ENCODE measurements around the gene ESPN. TPM values are rescaled to one million over a fixed set of nuclear protein-coding genes. Genes with fewer than 3 reads are reported as not detected.
"Not testable (repeated sequence)": the region's sequence is repeated elsewhere in the genome, so short reads cannot be mapped to it uniquely, and the experiment has no call there.

ESPN gene
- total RNA-seq, 1 donor from 2014 or later, result 3.8 TPM

- no peak for DNase-seq
Observed at GRCh38 chr1:6427441-6428390, 3.1 kb downstream of the ESPN start.

- not testable (repeated sequence) for DNase-seq
Observed at GRCh38 chr1:6428453-6428852, 3.9 kb downstream of the ESPN start.

DNA sequence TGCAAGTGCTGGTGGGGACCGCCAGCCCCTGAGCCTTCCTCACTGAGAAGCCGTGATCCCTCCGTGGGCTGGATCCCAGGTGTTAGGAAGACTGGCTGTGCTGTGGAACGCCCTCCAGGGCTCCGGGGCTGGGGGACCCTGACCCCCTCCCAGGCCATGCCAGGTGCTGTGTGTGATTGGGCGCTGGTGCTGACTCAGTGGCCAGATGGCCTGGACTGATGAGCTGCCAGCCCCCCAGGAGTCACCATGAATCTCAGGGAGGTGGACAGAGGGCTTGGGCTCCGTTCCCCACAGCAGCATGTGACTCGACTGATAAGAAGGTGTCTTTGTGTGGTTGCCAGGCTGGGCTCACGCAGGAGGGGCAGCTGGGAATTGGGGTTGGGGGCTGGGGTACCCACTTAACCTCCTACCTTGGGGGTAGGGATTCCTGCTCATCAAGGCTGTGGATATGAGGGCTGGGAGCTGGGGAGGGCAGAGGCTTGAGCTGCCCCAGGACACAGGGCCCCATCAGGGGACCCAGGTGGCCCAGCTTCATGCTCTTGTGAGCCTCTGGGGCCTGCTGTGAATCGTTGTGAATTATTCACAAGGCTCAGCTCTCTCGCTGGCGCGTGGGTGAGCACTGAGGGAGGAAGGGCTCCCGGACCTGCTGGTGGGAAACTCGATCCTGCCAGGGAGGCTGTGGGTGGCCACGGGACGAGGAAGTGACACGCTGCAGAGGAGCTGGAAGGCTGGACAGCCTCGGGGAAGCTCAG lies 5.3 kb downstream of the ESPN start:
- not testable (repeated sequence) for DNase-seq

GRCh38 chr1:6431645-6432579 lies 7.3 kb downstream of the ESPN start:
- DNase-seq, result not testable (repeated sequence)

GRCh38 chr1:6434186-6434585 lies 9.6 kb downstream of the ESPN start:
- no peak for DNase-seq

GRCh38 chr1:6435129-6435528 lies 10.6 kb downstream of the ESPN start:
- no peak for DNase-seq

DNA sequence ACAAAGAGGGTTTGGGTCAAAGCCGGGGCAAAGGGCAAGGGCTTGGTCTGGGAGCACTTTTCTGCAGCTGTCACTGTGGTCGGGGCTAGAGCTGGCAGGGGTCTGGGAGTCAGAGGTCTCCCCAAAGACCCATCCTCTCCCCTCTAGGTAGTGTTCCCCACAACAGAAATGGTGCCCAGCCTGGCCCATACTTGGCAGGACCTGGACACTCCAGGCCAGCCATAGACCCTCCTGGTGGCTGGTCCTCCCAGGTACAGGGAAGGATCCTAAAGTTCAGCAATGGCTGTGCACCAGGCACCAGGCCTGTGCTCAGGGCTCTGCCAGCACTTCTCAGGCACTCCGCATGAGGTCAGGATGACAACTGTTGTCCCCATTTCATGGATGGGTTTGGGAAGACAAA lies 11.0 kb downstream of the ESPN start:
- DNase-seq, result no peak

- DNase-seq, result not testable (repeated sequence)
Observed at GRCh38 chr1:6436277-6436676, 11.7 kb downstream of the ESPN start.

DNA sequence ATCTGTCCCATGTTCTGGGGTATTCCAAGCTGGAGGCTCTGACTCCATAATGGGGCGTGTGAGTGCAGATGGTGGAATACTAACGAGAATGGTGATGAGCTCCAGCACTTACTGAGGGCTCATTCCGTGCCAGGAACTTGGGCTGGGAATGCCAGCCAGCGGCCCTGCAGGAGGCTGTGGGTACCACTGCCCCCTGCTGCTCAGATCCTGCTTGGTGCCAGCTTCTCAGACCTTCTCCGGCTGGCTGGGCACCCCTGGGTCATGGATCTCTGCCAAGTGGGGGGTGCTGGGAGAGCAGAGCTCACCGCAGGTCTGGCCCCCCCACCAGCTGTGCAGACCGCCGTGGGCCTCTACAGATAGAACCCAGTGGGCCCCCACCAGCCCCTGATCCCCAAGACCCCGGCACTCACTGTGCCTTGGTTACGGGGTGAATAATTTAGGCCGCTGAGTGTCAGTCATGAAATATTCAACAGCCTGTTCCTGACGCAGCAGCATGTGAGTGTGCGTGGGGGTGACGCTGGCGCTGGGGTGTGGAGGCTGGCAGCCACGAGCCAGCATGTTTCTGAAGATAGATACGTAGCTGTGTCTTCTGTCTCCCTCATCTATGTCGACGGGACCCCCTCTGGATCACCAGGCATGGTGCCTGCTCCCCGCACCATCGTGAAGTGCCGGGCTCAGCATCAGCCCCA lies 12.6 kb downstream of the ESPN start:
- DNase-seq, result not testable (repeated sequence)

- DNase-seq, result peak; percentile 71
Observed at GRCh38 chr1:6438047-6438525, 13.5 kb downstream of the ESPN start.

GRCh38 chr1:6440198-6441126 lies 15.9 kb downstream of the ESPN start:
- no peak for DNase-seq

- DNase-seq, result no peak
Observed at GRCh38 chr1:6441586-6441985, 17.0 kb downstream of the ESPN start.

- DNase-seq, result no peak
Observed at GRCh38 chr1:6443339-6444115, 19.0 kb downstream of the ESPN start.

- DNase-seq, result no peak
Observed at GRCh38 chr1:6444377-6444776, 19.8 kb downstream of the ESPN start.

GRCh38 chr1:6445062-6445763 lies 20.6 kb downstream of the ESPN start:
- no peak for DNase-seq

DNA sequence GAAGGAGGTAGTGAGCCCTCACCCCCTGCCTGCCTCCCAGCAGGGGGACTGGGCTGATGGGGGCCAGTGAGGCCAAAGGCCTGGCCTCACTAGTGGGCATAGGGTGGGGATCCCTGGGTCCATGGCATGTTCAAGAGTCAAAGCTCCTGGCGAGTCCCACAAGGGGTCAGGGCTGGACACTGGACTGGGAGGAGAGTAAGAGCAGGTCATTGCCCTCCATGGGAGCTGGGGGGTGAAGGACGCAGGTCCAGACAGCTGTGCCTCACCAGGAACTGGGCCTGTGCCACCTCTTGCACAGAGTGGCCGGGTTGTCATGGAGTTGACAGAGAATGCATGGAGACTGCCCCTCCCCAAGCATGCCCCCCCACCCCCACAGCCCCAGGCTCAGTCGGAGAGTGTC lies 21.4 kb downstream of the ESPN start:
- not testable (repeated sequence) for DNase-seq

- no peak for DNase-seq
Observed at GRCh38 chr1:6446665-6447015, 22.1 kb downstream of the ESPN start.

GRCh38 chr1:6447016-6447817 lies 22.6 kb downstream of the ESPN start:
- no peak for DNase-seq

Measured in tongue (tissue), 2 donors.